Measurements from ENCODE around the gene NTN4.
"Not testable (repeated sequence)": the region's sequence is repeated elsewhere in the genome, so short reads cannot be mapped to it uniquely, and the experiment has no call there.

The NTN4 gene

DNA sequence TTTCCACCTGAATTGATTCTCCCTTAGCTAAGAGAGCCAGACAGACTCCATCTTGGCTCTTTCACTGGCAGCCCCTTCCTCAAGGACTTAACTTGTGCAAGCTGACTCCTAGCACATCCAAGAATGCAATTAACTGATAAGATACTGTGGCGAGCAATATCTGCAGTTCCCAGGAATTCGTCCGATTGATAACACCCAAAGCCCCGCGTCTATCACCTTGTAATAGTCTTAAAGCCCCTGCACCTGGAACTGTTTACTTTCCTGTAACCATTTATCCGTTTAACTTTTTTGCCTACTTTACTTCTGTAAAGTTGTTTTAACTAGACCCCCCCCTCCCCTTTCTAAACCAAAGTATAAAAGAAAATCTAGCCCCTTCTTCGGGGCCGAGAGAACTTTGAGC is 44.5 kb downstream of the NTN4 start:
- not testable (repeated sequence) for DNase-seq

DNA sequence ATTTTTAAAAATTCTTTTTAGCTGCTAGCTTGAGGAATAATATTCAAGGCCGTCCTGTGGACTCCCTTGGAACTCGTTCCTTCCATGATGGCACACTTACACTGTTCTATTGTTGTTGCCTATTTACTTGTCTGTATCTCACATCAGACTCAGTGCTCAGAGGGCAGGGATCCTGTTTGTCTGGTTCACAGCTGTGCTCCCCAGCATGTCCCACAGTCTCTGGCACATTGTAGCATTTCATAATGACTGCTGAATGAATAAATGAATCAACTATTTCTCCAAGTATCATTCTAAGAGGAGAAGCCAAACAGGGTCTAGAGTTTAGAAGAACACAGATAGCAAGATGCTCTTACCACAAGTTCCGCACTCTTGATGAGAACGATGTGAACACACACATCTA is 48.0 kb downstream of the NTN4 start:
- DNase-seq = no peak

DNA sequence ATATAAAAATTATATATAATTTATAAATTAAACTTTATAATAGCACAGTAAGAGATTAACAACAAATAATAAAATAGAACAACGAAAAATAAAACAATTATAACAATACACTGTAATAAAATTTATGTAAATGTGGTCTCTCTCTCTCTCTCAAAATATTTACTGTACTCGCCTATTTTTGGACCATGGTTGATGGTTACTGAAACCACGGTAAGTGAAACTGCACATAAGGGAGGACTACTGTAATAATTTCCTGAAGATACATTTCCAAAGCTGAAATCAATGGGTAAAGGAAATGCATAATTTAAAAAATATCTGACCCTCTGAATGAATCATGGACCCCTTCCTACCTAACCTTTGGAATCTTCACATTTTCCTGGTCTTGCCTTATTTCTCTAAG is 48.9 kb downstream of the NTN4 start:
- DNase-seq = no peak

DNA sequence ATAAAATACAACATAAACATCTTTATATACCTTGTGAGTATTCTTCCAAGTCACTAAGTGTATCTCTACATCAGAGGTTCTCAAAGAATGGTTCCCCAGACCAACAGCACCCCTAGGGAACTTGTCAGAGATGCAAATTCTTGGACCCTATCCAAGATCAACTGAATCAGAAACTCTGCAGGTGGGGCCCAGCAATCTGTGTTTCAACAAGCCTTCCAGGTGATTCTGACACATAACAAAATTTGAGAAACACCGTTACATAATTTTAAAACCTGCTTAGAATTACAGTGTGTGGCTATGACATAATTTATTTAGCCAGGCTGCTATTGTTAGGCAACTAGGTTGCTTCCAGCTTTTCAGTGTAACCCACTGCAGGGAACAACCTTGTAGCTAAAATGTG is 49.8 kb downstream of the NTN4 start:
- no peak for DNase-seq

DNA sequence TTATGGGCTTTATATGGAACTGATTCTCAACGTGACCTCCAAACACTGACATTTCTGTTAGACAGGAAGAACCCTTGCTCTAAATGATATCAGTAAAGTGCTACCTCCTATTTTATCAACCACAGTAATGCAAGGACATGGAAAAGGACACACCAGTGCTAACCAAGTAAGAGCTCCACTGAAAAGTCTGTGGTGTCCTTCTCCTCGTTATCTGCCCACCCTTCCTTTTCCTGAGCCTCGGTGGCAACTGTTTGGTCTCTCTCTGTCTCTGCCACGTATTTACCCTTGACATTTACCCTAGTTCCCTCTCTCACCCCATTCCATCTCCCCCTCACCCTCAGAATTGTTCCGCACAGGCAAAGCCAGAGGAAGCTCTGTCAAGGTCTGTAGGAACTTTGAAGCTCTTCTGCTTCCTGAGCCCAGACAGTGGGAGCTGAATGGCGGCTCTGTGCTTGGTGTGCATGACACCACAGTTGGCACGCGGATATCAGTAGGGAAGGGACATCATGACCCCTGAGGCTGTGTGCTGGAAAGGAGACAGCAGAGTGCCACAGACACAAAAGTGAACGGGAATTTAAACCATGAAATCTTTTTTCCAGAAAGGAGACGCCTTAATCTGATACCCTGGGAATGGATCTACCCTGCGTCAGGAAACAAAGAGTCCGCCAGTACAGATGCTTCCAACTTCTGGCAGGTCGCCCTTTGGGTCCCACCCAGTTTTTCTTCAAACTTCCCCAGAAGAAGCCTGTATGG is 50.8 kb downstream of the NTN4 start:
- no peak for DNase-seq

DNA sequence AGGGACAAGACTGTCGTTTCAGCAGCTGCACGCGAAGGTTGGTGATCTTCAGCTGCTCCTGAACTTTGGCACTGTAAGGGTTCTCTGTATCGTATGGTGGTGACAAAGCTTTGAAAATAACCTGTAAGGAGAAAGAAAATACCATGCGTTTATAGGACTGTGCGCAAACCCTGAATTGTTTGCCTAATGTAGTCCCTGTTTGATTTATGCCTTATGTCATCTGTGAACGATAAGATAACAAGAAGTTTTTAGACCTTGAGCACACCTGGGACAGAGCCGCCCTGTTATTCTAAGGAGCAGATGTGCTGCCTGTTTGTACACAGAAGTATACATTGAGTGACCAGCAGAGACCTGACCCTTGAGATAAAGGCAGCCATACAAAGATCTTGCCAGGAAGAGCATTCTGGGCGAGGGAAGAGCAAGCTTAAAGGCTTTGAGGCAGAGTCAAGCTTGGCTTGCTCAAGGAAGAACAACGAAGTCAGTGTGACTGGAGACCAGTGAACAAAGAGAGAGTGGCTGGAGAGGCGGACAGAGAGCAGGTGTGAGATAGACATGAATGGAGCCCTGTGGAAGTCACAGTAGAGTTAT is 52.4 kb downstream of the NTN4 start:
- no peak for DNase-seq

DNA sequence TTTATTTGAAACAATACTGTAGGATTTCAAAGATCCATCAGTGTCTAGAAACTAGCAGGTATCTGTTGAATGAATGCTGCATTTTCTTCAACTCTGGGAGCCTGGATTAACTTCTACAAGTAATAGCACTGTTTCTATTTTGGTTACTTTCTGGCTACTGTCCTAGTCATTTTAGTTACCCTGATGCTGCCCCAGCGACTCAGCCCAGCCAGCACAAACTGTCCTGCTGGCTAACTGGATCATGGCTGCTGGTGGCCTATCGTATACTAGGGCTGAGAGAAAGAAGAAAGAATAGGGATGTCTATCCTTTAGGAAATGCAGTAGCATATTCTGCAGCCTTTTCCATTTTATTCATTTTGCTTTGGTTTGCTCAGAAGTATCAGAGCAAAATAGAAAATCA is 53.9 kb downstream of the NTN4 start:
- no peak for DNase-seq

DNA sequence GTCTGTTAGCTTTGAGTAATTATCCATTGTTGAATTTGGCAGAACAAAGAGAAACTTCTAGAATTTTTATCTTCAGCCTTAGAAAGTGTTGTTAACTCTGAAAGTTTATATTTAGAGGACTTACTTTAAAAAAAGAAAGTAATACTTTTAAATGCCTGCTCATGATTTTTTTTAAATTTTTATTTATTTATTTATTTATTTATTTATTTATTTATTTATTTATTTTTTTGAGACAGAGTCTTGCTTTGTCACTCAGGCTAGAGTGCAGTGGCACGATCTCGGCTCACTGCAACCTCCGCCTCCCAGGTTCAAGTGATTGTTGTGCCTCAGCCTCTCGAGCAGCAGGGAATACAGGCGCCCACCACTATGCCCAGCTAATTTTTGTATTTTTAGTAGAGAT is 54.8 kb downstream of the NTN4 start:
- DNase-seq = not testable (repeated sequence)

DNA sequence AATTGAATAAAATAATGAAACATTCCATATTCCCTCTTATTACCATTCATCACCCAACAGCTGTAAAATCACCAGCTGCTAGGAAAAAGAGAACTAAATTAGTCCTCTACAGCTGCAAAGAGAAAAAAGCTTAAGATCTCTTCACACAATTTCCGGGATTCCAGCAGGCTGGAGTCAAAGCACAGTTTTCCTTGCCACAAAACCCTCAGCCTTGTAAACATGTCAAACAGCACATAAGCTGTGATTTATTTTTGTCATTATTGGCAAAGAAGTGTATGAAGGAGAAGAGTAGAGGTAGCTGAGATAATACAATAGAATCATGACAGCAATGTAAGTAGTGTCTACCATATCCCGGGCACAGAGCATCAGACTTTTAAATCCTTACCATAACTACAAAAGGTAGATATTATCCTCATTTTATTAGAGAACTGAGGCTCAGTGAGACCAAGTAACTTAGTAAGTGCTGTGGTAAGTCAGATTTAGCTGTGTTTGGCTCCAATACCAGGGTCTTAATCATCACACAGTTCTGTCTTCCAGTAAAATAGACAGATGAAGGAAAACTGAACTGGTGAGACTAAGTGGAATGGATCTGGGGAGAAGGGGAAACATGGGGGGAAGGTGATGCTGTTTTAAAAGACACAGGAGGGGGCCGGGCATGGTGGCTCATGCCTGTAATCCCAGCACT is 57.3 kb downstream of the NTN4 start:
- peak; percentile 85 for DNase-seq

DNA sequence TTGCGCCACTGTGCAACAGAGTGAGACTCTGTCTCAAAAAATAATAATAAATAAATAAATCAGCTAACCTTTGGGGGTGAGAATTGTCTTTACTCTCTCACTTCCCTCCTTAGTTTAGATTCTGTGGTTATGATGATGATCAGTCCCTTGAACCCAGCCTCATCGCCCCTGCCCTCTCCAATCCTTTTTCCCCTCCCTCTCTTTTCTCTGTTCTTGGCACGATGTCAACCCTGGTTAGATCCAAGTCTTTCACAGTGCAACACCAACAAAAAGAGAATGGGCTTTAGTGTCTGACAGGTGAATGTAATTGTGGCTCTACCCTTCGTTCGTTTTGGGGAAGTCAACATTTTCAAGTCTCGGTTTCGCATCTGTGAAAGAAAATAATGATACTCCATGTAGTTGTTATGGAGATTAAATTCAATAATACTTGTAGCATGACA is 59.0 kb downstream of the NTN4 start:
- no peak for DNase-seq

DNA sequence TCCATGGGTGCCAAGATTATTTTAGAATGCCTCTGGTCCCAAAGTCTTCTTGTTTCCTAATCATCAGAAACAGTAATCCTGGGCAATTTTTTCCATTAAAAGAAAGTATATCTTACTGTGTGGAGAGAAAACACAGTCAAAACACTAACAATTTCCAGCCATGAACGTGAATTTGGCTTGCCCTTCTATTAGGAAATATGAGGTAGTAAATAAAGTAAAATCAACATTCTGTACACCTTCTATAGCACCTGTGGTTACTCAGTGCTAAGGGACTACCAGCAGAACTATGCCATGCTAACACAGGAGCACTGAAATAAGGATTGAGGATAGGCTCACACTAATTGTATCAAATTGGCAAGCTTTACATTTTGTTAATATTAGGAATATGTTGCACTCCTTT is 60.1 kb downstream of the NTN4 start:
- DNase-seq = no peak

DNA sequence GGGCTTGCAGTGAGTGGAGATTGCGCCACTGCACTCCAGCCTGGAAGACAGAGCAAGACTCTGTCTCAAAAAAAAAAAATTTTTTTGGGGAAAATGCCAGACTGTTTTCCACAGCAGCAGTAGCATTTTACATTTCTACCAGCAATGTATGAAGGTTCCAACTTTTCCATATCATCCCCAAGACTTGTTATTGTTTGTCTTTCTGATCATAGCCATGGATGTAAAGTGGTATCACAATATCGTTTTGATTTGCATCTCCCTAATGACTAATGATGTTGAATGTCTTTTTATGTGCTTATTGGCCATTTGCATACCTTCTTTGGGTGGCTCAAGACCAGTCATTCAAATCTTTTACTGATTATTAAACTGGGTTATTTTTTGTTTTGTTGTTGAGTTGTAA is 63.7 kb downstream of the NTN4 start:
- no peak for DNase-seq

DNA sequence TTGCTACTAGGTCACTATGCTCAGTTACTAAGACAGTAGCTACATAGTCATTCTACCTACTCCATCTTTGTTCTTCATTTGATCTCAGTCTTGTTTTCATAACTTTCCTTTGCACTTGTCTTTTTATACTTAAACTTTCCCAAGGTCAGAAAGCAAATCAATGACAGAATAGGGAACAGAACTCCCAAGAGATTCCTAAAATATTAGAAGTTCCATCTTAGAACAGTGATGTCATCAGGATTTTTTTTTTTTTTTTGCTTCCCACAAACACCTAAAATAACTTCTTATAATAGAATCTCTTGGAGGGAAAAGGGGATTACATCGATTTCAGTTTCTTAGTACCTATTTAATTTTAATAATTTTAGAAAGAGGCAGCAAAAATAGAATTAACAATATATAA is 65.8 kb downstream of the NTN4 start:
- DNase-seq = no peak

DNA sequence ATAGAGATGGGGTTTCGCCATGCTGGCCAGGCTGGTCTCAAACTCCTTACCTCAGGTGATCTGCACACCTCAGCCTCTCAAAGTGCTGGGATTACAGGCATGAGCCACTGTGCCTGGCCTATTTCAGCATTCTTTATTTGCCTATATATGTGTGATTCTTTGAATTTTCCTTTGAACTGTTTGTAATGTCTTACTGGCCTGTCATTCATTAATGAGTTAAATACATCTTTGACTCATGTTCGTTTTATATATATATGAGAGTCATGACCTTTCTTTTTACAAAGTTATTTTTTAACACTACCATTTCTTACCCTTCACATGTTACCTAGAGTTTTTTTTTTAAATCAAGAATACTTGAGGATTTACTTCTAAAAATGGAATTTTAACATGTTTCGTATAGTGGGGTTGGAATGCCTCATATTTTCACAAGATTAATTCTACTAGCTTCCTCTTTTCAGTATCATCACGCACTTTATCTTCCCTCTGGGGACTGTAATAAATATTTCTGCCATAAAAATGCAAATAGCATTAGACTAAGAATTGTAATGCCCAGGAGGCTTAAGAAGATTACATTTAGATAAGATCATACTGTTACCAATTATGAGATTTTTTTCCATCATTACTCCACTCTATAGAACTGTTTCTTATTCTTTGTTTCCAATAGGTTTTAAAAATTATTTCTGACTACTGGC is 66.7 kb downstream of the NTN4 start:
- peak; percentile 47 for DNase-seq

DNA sequence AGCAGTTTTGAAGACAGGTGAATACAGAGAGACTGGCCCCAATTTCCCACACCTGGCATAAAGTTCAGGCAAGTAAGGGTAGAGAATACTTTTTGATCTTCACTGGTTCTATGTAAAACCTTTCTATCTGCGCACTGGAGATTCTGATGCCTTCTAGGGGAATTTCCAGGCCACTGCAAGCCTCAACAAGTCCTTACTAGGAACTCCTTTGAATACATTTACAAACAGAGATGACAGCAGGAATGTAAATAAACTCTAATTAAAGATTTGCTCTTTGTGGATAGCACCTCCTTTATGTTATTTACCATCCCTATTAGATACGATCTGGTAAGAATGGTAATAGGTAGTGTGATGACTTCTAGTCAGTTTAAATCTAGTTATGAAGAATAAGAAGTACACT is 69.2 kb downstream of the NTN4 start:
- DNase-seq = no peak

DNA sequence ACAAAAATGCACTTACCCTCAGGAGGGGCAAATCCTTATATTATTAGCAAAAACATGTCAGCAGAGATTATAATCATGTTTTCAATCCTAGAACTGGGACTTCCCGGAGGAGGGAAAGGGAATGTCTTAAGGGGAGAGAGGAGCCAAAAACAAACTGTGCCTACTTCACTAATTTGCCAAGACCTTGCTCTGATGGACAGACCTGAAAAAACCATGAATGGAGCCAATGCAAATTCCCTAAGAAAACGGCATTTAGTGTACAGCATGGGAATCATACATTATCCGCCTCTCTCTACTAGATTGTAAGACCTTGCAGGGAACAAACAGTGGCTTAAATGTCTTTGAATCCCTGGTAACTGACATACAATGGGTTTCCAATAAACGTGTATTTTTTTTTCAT is 70.4 kb downstream of the NTN4 start:
- DNase-seq = no peak

DNA sequence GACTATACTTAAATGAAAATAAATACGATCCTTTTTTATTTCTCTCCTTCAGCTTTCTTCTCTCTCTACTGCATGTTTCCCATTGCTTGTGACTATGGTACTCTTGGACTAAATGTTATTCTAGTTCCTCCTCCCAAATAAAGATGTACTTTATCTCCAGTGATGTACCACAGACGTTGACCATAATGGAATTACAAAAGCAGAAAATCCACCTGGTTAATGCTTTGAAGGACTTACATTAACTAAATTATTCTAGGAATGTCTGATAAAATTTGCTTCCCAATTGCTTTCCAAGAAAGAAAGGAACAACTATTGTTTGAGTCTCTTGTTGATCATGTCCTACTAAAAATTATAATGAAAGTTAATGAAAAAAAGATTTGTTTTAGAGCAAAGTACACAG is 71.8 kb downstream of the NTN4 start:
- no peak for DNase-seq

DNA sequence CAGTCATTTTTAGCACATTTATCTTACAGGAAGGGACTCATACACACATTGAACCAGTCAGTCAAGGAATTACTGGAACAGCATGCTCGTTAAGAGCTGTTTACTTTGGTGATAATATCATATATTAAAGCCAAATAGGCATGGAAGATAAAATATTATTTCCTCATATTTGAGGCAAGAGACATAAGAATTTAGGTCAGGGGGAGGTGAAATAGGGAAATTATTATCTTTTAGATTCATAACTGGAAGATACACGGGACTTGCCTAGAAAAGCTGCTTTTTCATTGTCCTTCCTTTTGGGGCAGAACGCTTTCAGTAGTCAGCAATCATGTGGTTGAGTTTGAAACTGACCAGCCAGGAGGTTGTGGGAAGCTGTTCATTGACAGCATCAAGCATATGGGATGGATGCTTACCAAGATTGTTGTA is 72.5 kb downstream of the NTN4 start:
- no peak for DNase-seq

DNA sequence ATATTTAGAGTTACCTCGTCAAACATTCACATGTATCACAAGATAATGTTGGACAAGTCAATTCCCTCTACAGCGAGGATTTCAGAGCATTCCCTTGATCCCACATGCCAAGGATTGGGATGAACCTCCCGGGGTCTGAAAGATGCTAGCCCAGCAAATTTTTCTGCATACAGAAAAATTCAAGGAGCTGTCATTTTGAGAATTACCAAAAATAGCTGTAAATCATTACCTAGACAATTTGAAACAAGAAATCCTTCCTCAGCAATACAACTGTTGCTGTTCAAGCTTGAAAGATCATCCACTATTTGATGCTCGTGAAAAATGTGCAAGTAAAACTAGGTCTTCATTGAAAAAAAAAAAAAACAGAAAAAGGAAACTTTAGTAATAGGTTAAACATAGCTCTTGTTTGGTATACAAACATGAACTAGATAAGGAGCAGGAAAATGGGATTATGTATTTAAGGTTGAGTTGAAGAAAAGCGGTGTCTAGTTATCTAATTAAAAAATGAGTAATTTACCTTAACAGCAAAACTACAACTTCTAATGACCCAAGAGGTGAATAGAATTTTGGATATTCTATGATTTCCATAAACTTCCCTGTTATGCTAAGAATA is 73.1 kb downstream of the NTN4 start:
- DNase-seq = no peak

DNA sequence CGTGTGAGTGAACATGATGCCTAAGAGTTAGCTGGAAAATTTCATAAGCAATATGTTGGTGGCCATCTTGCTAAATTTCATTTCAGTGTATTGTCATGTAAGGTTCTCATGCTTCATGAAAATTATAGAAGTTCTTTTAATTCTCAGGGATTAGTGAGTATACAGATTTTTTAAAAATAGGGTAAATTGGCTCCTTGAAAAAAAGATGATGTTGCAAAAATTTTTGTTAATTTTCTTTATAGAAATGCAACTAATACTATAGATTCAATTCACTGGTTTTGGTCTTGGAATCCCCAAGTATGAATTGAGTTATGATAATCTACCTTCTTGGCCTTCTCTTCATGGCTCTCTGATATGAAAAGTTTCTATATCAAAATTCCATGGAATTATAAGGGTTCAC is 75.4 kb downstream of the NTN4 start:
- DNase-seq = no peak

DNA sequence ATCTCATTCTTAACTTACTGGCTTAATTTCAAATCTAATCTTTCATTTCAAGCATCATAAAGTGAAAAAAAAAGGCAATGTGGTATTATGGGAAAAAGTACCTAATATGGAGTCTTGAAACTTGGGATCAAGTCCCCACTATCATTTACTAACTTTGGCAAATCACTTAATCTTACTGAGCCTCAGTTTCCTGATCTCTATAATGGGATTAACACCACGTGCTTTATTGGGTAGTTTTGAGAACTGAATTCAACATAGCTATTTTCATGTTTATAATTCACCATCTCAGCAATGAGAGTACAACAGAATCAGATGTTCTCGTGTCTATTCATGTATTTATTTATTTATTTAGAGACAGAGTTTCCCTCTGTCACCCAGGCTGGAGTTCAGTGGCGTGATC is 78.3 kb downstream of the NTN4 start:
- no peak for DNase-seq

DNA sequence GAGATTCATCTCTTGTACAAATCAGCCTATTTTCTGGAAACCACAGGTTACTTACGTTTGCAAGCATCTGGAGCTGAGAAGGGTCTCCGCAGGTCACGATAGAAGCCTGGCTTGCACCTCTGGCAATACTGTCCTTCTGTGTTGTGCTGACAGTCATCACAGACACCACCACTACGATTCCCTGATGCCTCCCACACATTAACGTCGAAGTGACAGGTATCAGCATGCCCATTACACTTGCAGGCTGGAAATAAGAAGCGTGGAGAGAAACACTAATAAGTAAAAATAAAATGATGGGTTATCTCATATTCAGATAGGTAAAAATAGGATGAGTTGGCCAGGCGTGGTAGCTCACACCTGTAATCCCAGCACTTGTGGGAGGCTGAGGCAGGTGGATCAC is 80.2 kb downstream of the NTN4 start:
- no peak for DNase-seq

DNA sequence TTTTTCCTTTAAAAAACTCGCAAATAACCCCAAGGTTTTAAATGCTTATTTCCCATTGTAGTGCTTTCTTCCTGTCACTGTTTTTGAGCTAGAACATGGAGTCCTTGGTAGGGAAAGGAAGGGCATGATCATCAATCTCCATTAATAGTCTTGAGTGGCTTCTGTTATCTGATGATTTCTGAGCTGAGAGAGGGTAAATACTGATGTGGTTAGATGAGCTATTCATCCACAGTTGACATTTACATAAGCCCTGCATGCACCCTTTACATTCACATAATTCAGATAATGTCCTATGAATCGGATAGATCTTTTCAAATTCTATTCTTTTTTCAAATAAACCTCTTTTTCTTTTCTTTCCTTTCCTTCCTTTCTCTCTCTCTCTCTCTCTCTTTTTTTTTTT is 81.4 kb downstream of the NTN4 start:
- no peak for DNase-seq

Data from fibroblast of skin of right quadriceps (primary cell).